NCI-H187 (cell line): ENCODE results near the gene IFT88.

ENCODE experiments used
- DNase-seq, 2 experiments: peaks; one replicate each; lab custom pipeline; 2025; lab: John Stamatoyannopoulos, UW

Gene IFT88

GRCh38 chr13:20565115-20565736 is 1.7 kb upstream of the IFT88 start:
- no peak for DNase-seq

- DNase-seq: peak; percentile 21 to 63
Observed at GRCh38 chr13:20566468-20566897, 474 bp upstream of the IFT88 start.

GRCh38 chr13:20567881-20568528 is 1.0 kb downstream of the IFT88 start:
- no peak for DNase-seq

GRCh38 chr13:20570517-20570916 is 3.6 kb downstream of the IFT88 start:
- DNase-seq: no peak

GRCh38 chr13:20571676-20572075 is 4.7 kb downstream of the IFT88 start:
- no peak for DNase-seq

GRCh38 chr13:20573186-20573585 is 6.2 kb downstream of the IFT88 start:
- no peak for DNase-seq

GRCh38 chr13:20573636-20574035 is 6.7 kb downstream of the IFT88 start:
- no peak for DNase-seq

GRCh38 chr13:20579191-20579590 is 12.2 kb downstream of the IFT88 start:
- no peak for DNase-seq

- DNase-seq: no peak
Observed at GRCh38 chr13:20580257-20580656, 13.3 kb downstream of the IFT88 start.

GRCh38 chr13:20582026-20582425 is 15.1 kb downstream of the IFT88 start:
- DNase-seq: no peak

- no peak for DNase-seq
Observed at GRCh38 chr13:20583803-20584293, 16.9 kb downstream of the IFT88 start.

GRCh38 chr13:20585371-20585770 is 18.4 kb downstream of the IFT88 start:
- DNase-seq: no peak

GRCh38 chr13:20588529-20589110 is 21.7 kb downstream of the IFT88 start:
- no peak for DNase-seq

- DNase-seq: no peak
Observed at GRCh38 chr13:20590561-20590960, 23.6 kb downstream of the IFT88 start.

GRCh38 chr13:20592606-20593005 is 25.6 kb downstream of the IFT88 start:
- no peak for DNase-seq

GRCh38 chr13:20594280-20594679 is 27.3 kb downstream of the IFT88 start:
- DNase-seq: no peak

- no peak for DNase-seq
Observed at GRCh38 chr13:20607015-20607414, 40.1 kb downstream of the IFT88 start.

GRCh38 chr13:20608438-20609020 is 41.6 kb downstream of the IFT88 start:
- DNase-seq: no peak

- DNase-seq: no peak
Observed at GRCh38 chr13:20609145-20609544, 42.2 kb downstream of the IFT88 start.

GRCh38 chr13:20610006-20610405 is 43.0 kb downstream of the IFT88 start:
- DNase-seq: no peak

GRCh38 chr13:20616059-20616797 is 49.3 kb downstream of the IFT88 start:
- DNase-seq: no peak

- no peak for DNase-seq
Observed at GRCh38 chr13:20623000-20623399, 56.0 kb downstream of the IFT88 start.
